OCI-LY1 (cell line): ENCODE results near the gene CDH8.

Experiments used
- CTCF ChIP-seq: fragments of 200-600 bp; sonication (generic), shearing (Covaris generic); IDR thresholded peaks from 2 replicates; pipeline ENCODE4 v1.5.1; 2017; ENCODE audit warnings: mild to moderate bottlenecking, antibody characterized with exemption, low read length, moderate library complexity, mixed read lengths
- EZH2 ChIP-seq: fragments of 200-600 bp; sonication (generic), shearing (Covaris generic); IDR thresholded peaks from 2 replicates; pipeline ENCODE4 v1.8.0; 2017; ENCODE audit warnings: borderline replicate concordance, mixed run types, mild to moderate bottlenecking, antibody characterized with exemption, low read length, moderate library complexity, mixed read lengths

GRCh38 chr16:61678182-61678581 lies 358.1 kb downstream of the CDH8 start:
- no peak for TF ChIP-seq CTCF
- no peak for TF ChIP-seq EZH2
